ENCODE data around the gene TTC1.

- TF ChIP-seq POLR2A (IDR thresholded peaks at IDR 0.05) (no peak), CTCF (IDR thresholded peaks at IDR 0.05) (no peak)
Observed at GRCh38 chr5:160007514-160007913, 1.4 kb upstream of the TTC1 start.

Data from heart left ventricle (tissue), 13 donors.